Hepatocyte (in vitro differentiated cells): ENCODE results near the gene ARHGAP10. TPM values are rescaled to one million over a fixed set of nuclear protein-coding genes. Genes with fewer than 3 reads are reported as not detected.

Experiments used
- DNase-seq: peaks from one replicate; pipeline ENCODE4 v3.0.0-alpha.2; 2016; ENCODE audit warnings: low spot score
- H2AFZ ChIP-seq: fragments of 200-600 bp; sonication (generic); 2 replicates; pipeline ENCODE4 v1.6.0; 2016; ENCODE audit warnings: antibody characterized with exemption, mild to moderate bottlenecking
- H3K27ac ChIP-seq: fragments of 200-600 bp; sonication (generic); 2 replicates; pipeline ENCODE4 v1.5.1; 2016; ENCODE audit warnings: mild to moderate bottlenecking
- H3K27me3 ChIP-seq: fragments of 200-600 bp; sonication (generic); 2 replicates; pipeline ENCODE4 v1.6.1; 2016
- H3K36me3 ChIP-seq: fragments of 200-600 bp; sonication (generic); replicated peaks from 2 replicates; pipeline ENCODE4 v1.5.1; 2016; ENCODE audit warnings: low read depth; ENCODE audit not compliant: insufficient read depth
- H3K4me1 ChIP-seq: fragments of 200-600 bp; sonication (generic); 2 replicates; pipeline ENCODE4 v1.5.1; 2016; ENCODE audit warnings: mild to moderate bottlenecking, moderate library complexity; ENCODE audit not compliant: insufficient read depth
- H3K4me2 ChIP-seq: fragments of 200-600 bp; sonication (generic); 2 replicates; pipeline ENCODE4 v1.6.0; 2016
- H3K4me3 ChIP-seq: fragments of 200-600 bp; sonication (generic); 2 replicates; pipeline ENCODE4 v1.5.1; 2016; ENCODE audit warnings: mild to moderate bottlenecking
- H3K79me2 ChIP-seq: fragments of 200-600 bp; sonication (generic); 2 replicates; pipeline ENCODE4 v1.6.0; 2017; ENCODE audit warnings: mild to moderate bottlenecking
- H3K9me2 ChIP-seq: fragments of 200-600 bp; sonication (generic); replicated peaks from 2 replicates; pipeline ENCODE4 v1.6.0; 2017; ENCODE audit warnings: mild to moderate bottlenecking; ENCODE audit not compliant: insufficient read depth
- H3K9me3 ChIP-seq: fragments of 200-600 bp; sonication (generic); 2 replicates; pipeline ENCODE4 v1.5.1; 2016; ENCODE audit warnings: low read depth, mild to moderate bottlenecking
- H4K20me1 ChIP-seq: fragments of 200-600 bp; sonication (generic); 2 replicates; pipeline ENCODE4 v1.6.0; 2016; ENCODE audit warnings: mild to moderate bottlenecking; ENCODE audit not compliant: insufficient read depth, poor library complexity, severe bottlenecking
- CTCF ChIP-seq: fragments of 200-600 bp; sonication (generic); IDR thresholded peaks from 2 replicates; pipeline ENCODE4 v1.5.1; 2016; ENCODE audit warnings: antibody characterized with exemption, mild to moderate bottlenecking; ENCODE audit not compliant: poor library complexity
- EZH2 ChIP-seq: fragments of 200-600 bp; sonication (generic); IDR thresholded peaks from 2 replicates; pipeline ENCODE4 v1.6.1; 2016; ENCODE audit warnings: antibody characterized with exemption, mild to moderate bottlenecking, borderline replicate concordance
- EZH2phosphoT487 ChIP-seq: fragments of 200-600 bp; sonication (generic); IDR thresholded peaks from one replicate; pipeline ENCODE4 v1.6.1; 2018; ENCODE audit warnings: antibody characterized with exemption, mild to moderate bottlenecking, low read depth, moderate library complexity; ENCODE audit not compliant: unreplicated experiment, severe bottlenecking
- WGBS: methylation state at CpG from one replicate; pipeline ENCODE4 v1.1.6; 2016; ENCODE audit warnings: low lambda C conversion rate; ENCODE audit errors: missing lambda C conversion rate; 5-methylcytosine and 5-hydroxymethylcytosine counted together
- polyA plus RNA-seq: library from polyadenylated mRNA; unstranded; fragments of >200 nt; fragmentation: Nextera tagmentation; extraction: Ambion mirVana; gene quantifications from 2 replicates; pipeline ENCODE4 v1.2.1, GENCODE V29; 2016
- total RNA-seq: library from RNA; depleted of rRNA; stranded (reverse); fragments of >200 nt; gene quantifications from 2 replicates; pipeline ENCODE4 v1.2.3, GENCODE V29; 2014

The ARHGAP10 gene
- total and polyA plus RNA-seq, 2 experiments from 2014 or later: 16.8 to 23.4 TPM

- H3K9me2 ChIP-seq: no peaks in the 10 kb centered on the region
- H2AFZ ChIP-seq: no peak overlapping the region
- no peak for DNase-seq
- H3K4me2 ChIP-seq: no peak overlapping the region
- H3K4me3 ChIP-seq: no peak overlapping the region
- H3K36me3 ChIP-seq: no peaks in the 10 kb centered on the region
- H3K27me3 ChIP-seq: no peaks in the 10 kb centered on the region
- no peaks in the 10 kb centered on the region for H3K9me3 ChIP-seq
- H3K4me1 ChIP-seq: no peaks in the 10 kb centered on the region
- H4K20me1 ChIP-seq: no peaks in the 10 kb centered on the region
- no peaks in the 10 kb centered on the region for H3K79me2 ChIP-seq
- no peak overlapping the region for H3K27ac ChIP-seq
- 100% methylated on average over 1 of the region's 1 CpG for WGBS
- TF ChIP-seq EZH2phosphoT487 (no peak), EZH2 (no peak), CTCF (no peak)
Observed at GRCh38 chr4:148077581-148077980, 345.7 kb downstream of the ARHGAP10 start.

- Histone ChIP-seq H3K27ac (no peak overlapping the region), H3K9me3 (no peaks in the 10 kb centered on the region), H3K4me2 (no peak overlapping the region), H4K20me1 (no peaks in the 10 kb centered on the region), H2AFZ (no peak overlapping the region), H3K36me3 (no peaks in the 10 kb centered on the region), H3K4me1 (no peaks in the 10 kb centered on the region), H3K4me3 (no peak overlapping the region), H3K9me2 (no peaks in the 10 kb centered on the region), H3K27me3 (no peaks in the 10 kb centered on the region), H3K79me2 (no peaks in the 10 kb centered on the region)
- no peak for DNase-seq
- 85% methylated on average over 2 of the region's 2 CpGs for WGBS
- TF ChIP-seq CTCF: no peak
- TF ChIP-seq EZH2: no peak
- TF ChIP-seq EZH2phosphoT487: no peak
Observed at GRCh38 chr4:148078061-148078460, 346.2 kb downstream of the ARHGAP10 start.

- TF ChIP-seq CTCF: no peak
- no peak for TF ChIP-seq EZH2phosphoT487
- TF ChIP-seq EZH2: no peak
- no peak overlapping the region for H2AFZ ChIP-seq
- no peaks in the 10 kb centered on the region for H3K36me3 ChIP-seq
- H3K27me3 ChIP-seq: no peaks in the 10 kb centered on the region
- H3K9me3 ChIP-seq: peaks cover 4% of the 10 kb centered on the region
- H3K27ac ChIP-seq: no peak overlapping the region
- no peaks in the 10 kb centered on the region for H4K20me1 ChIP-seq
- no peaks in the 10 kb centered on the region for H3K79me2 ChIP-seq
- no peak for DNase-seq
- H3K4me1 ChIP-seq: no peaks in the 10 kb centered on the region
- H3K9me2 ChIP-seq: no peaks in the 10 kb centered on the region
- H3K4me3 ChIP-seq: no peak overlapping the region
- 85% methylated on average over 7 of the region's 7 CpGs for WGBS
- no peak overlapping the region for H3K4me2 ChIP-seq
Observed at GRCh38 chr4:148079961-148080360, 348.1 kb downstream of the ARHGAP10 start.

- Histone ChIP-seq H2AFZ (no peak overlapping the region), H3K36me3 (no peaks in the 10 kb centered on the region), H3K27me3 (no peaks in the 10 kb centered on the region), H3K79me2 (no peaks in the 10 kb centered on the region), H3K4me3 (no peak overlapping the region), H3K4me2 (no peak overlapping the region), H3K9me2 (no peaks in the 10 kb centered on the region), H3K4me1 (no peaks in the 10 kb centered on the region), H3K9me3 (peaks cover 4% of the 10 kb centered on the region), H4K20me1 (no peaks in the 10 kb centered on the region), H3K27ac (no peak overlapping the region)
- TF ChIP-seq CTCF (no peak), EZH2 (no peak), EZH2phosphoT487 (no peak)
- WGBS: over 99% methylated on average over 12 of the region's 12 CpGs
- DNase-seq: no peak
Observed at GRCh38 chr4:148081267-148081666, 349.4 kb downstream of the ARHGAP10 start.
